ENCODE measurements around the gene PAIP2.
A peak's percentile ranks its signal among the peaks of the same experiment; 100 is the strongest.

Gene PAIP2, protein sequence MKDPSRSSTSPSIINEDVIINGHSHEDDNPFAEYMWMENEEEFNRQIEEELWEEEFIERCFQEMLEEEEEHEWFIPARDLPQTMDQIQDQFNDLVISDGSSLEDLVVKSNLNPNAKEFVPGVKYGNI

DNA sequence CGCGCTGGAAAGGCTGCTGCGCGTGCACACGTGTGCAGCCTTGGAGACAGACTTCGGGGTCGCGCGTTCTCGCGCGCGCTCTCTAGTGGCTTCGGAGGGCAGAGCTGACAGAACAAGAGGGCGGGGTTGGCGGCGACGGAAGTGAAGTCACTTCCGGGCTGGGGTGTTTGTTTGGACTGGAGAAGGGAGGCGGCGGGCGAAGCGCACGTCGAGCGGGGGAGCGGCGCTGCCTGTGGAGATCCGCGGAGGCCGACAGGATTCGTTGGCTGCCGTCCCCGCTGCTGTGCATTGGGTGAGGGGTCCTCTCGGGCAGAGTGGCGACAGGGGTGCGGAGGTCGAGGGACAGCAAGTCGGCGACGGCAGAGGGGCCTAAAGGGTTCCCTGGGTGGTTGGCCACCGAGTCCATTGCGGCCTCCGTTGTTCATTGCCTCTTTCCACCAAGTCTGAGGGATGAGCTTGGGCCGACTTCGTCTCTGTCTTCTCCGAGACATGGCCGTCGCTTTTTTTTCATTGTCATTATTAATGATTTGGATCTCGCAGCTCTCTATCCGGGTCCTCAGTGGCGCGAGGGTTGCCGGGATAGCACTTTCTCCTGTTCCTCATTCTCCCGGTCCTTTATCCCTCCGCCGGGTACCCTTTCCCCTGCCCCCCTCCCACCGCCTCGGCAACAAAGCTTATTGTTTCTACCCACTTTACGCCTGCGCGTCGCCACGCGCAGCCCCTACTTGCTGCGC, at the start of gene PAIP2:
Gene PAIP2, plus strand, starts transcription at position 166 of the 734 bp plus-strand sequence. CDS start 21,931 bp downstream, outside the sequence.
- Histone ChIP-seq H3K4me3 (ENCODE audit: low read length) (peak within 1 kb of the TSS; percentile 97), H3K4me1 (ENCODE audit: insufficient read depth, low read length) (peaks cover 11% of the 10 kb centered on the region; the same call in 1 of the 2 replicates), H3K27ac (ENCODE audit: low read length) (peak within 1 kb of the TSS; percentile 96), H3K9me3 (ENCODE audit: insufficient read depth, low read depth, low read length) (no peaks in the 10 kb centered on the region), H3K27me3 (ENCODE audit: insufficient read depth, low read length) (no peaks in the 10 kb centered on the region), H3K9ac (ENCODE audit: low read depth, low read length) (peak within 1 kb of the TSS; percentile 99), H3K36me3 (ENCODE audit: insufficient read depth, low read depth, low read length) (peaks cover 23% of the 10 kb centered on the region)

DNA sequence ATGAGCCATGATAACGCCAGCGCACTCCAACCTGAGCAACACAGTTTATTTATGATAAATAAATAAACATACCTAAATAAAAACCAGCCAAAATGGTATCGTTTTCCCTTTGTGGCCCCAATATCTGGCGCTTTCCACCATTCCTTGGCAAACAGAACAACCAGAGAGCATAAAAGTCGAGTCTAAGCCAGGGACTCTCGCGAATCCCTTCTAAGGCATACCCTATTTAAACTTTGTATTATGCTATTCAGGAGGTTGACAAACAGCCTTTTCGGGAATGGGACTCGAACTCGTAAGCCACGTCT, 48.5 kb upstream of the PAIP2 start:
- H3K9ac ChIP-seq (ENCODE audit: low read depth, low read length): peak overlapping the region; percentile 99; the same call in 1 of the 2 replicates
- H3K36me3 ChIP-seq (ENCODE audit: insufficient read depth, low read depth, low read length): peaks cover 18% of the 10 kb centered on the region
- no peak overlapping the region for H3K27ac ChIP-seq (ENCODE audit: low read length)
- H3K4me3 ChIP-seq (ENCODE audit: low read length): peak overlapping the region; percentile 96; the same call in 1 of the 2 replicates
- no peaks in the 10 kb centered on the region for H3K9me3 ChIP-seq (ENCODE audit: insufficient read depth, low read depth, low read length)
- H3K27me3 ChIP-seq (ENCODE audit: insufficient read depth, low read length): no peaks in the 10 kb centered on the region
- peaks cover 20% of the 10 kb centered on the region for H3K4me1 ChIP-seq (ENCODE audit: insufficient read depth, low read length)

DNA sequence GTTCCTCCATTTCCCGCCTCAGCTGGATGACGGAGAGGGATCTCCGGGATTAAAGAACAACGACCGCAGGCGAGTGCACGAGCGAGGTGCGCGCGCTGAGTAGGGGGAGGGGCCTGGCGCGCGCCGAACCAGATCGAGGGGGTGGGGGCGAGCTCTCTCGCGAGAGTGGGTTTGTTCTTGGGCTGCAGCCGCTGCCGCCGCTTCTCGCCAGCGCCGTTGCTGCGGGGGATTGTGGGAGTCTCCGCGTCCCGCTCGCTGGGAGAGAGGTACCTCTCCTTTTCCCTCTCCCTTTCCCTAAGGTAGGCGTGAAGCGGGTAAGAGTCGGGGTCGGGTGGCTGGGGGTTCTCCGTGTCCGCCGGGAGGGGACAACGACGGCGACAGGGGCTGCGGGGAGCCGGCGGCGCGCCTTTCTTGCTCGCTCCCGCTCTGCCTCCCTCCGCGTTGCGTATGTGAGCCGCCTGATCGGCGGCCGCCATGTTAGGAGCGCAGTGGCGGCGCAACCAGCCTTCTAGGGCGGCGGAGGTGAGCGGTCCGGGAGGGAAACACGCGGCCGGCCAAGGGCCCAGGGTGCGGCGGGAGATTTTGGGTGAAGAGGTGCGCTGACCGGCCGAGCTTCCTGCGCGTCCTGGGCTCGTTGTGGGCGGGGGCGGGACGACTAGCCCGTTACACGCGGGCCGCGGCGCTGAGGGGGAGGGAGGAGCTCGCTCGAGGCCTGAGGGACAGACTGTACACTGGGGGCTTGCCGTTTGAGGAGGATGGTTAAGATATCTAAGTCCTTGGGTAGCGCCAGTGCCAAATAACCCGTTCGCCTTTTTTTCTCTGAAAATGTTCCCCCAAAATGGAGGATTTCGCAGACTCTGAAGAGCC, 47.9 kb upstream of the PAIP2 start, which contains the start of gene MATR3:
Gene MATR3, plus strand, starts transcription at position 234 of the 867 bp plus-strand sequence. CDS start 13,676 bp downstream, outside the sequence.
- Histone ChIP-seq H3K27me3 (ENCODE audit: insufficient read depth, low read length) (no peaks in the 10 kb centered on the region), H3K4me1 (ENCODE audit: insufficient read depth, low read length) (peaks cover 26% of the 10 kb centered on the region), H3K36me3 (ENCODE audit: insufficient read depth, low read depth, low read length) (peaks cover 22% of the 10 kb centered on the region), H3K4me3 (ENCODE audit: low read length) (peak within 1 kb of the TSS; percentile 96), H3K9me3 (ENCODE audit: insufficient read depth, low read depth, low read length) (no peaks in the 10 kb centered on the region), H3K27ac (ENCODE audit: low read length) (peak within 1 kb of the TSS; percentile 80), H3K9ac (ENCODE audit: low read depth, low read length) (peak within 1 kb of the TSS; percentile 99)

DNA sequence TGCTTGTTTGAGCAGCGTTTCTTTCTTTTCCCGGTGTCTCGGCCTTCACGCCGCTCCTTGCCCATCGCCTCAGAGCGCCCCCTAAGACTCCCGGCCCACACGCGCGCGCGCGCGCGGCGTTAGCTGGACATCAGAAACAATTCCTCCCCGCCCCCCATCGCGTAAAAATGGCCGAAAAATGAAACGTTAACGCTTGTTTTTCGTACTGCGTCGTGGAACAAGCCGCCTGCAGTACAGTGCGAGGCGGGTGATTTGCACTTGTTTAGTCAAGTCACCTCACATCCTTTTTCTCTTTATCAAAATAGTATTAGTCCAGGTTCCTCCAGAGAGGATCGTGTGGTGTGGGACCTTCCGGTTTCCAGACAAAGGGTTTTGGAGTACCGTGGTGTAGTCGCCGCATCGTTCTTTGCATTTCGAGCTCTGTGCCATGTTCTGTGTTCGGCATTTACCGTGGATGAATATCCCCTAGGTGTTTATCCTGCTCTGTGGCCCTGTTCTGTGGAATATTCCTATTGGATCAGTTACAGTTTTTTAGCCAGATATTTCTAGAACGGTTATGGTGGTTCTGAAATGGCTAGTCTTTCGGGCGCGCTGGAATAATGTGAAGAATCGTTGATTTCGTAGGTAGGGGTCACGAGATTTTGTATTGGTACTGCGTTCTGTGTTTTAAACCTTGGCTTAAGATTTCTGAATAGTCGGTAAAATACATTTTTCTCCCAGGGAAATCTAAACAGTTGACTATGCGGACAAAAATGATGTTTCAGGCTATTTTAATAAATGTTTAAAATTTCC, 47.1 kb upstream of the PAIP2 start:
- Histone ChIP-seq H3K9ac (ENCODE audit: low read depth, low read length) (peak overlapping the region; percentile 99), H3K4me3 (ENCODE audit: low read length) (peak overlapping the region; percentile 96), H3K27ac (ENCODE audit: low read length) (peak overlapping the region; percentile 80), H3K9me3 (ENCODE audit: insufficient read depth, low read depth, low read length) (no peaks in the 10 kb centered on the region), H3K36me3 (ENCODE audit: insufficient read depth, low read depth, low read length) (peaks cover 30% of the 10 kb centered on the region), H3K27me3 (ENCODE audit: insufficient read depth, low read length) (no peaks in the 10 kb centered on the region), H3K4me1 (ENCODE audit: insufficient read depth, low read length) (peaks cover 31% of the 10 kb centered on the region)

DNA sequence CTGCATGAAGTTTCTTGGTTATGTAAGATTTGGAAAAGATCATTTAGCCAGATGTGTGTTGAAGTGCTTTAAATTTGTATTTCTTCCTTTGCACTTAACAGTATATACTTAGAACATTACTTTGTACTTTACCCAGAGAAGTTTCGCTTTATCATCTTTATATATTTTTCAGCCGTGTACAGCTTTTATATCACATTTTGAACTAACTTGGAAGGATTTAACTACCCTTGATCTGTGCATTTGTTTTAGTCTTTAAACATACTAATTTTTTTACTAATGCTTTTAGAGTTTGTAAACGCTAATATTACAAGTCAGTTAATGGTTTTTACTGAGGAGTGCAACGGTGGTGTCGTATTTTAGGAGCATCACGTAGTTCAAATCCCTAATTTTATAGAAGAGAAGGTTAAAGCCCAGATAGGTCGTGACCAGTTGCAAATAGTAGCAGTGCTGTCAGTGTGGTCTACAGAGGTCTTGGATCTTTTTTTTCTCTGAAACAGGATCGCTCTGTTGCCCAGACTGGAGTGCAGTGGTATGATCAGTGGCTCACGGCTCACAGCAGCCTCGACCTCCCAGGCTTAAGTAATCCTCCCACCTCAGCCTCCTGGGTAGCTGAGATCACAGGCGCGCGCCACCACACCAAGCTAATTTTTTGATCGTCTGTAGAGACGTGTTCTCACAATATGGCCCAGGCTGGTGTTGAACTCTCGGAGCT, 46.2 kb upstream of the PAIP2 start:
- Histone ChIP-seq H3K9me3 (ENCODE audit: insufficient read depth, low read depth, low read length) (no peaks in the 10 kb centered on the region), H3K4me3 (ENCODE audit: low read length) (peak overlapping the region; percentile 96), H3K36me3 (ENCODE audit: insufficient read depth, low read depth, low read length) (peaks cover 35% of the 10 kb centered on the region), H3K4me1 (ENCODE audit: insufficient read depth, low read length) (peaks cover 31% of the 10 kb centered on the region), H3K27ac (ENCODE audit: low read length) (no peak overlapping the region), H3K9ac (ENCODE audit: low read depth, low read length) (peak overlapping the region; percentile 99), H3K27me3 (ENCODE audit: insufficient read depth, low read length) (no peaks in the 10 kb centered on the region)

DNA sequence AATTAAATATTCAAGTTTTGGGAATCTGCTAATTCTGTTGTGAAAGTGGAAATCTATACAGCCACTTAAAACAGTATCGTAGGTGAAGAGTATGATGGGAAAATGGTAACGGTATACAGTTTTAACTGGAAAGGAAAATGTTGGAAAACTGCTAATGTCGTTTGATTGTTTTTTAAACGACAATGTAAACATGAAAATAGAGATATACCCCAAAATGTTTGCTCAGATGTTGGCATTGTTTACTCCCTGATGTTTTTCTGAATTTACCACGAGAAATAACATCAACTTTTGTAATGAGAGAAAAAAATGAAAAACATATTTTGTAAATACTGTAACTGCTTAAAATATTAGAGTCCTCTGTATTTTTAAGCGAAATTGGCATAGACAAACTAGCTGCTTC, 45.5 kb upstream of the PAIP2 start:
- Histone ChIP-seq H3K4me3 (ENCODE audit: low read length) (peak overlapping the region; percentile 96), H3K27ac (ENCODE audit: low read length) (no peak overlapping the region), H3K9ac (ENCODE audit: low read depth, low read length) (peak overlapping the region; percentile 57; the same call in 1 of the 2 replicates)

DNA sequence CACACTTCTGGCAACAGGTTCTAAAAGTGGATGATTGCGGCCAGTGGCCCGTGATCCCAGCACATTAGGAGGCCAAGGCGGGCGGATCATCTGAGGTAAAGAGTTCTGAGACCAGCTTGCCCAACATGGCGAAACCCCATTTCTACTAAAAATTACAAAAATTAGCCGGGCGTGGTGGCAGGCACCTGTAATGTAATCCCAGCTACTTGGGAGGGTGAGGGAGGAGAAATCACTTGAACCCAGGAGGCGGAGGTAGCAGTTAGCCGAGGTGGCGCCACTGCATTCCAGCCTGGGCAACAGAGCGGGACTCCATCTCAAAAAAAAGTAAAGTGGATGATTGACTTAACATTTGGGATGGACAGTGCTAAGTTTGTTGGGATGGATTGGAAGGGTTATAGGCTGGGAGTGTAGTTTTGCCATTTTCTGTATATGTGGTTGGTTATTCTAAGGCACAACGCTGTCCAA, 44.8 kb upstream of the PAIP2 start:
- H3K27me3 ChIP-seq (ENCODE audit: insufficient read depth, low read length): no peaks in the 10 kb centered on the region
- no peaks in the 10 kb centered on the region for H3K9me3 ChIP-seq (ENCODE audit: insufficient read depth, low read depth, low read length)
- H3K36me3 ChIP-seq (ENCODE audit: insufficient read depth, low read depth, low read length): peaks cover 34% of the 10 kb centered on the region; the same call in 1 of the 2 replicates
- H3K9ac ChIP-seq (ENCODE audit: low read depth, low read length): no peak overlapping the region; the same call in 1 of the 2 replicates
- H3K4me1 ChIP-seq (ENCODE audit: insufficient read depth, low read length): peaks cover 33% of the 10 kb centered on the region
- H3K27ac ChIP-seq (ENCODE audit: low read length): no peak overlapping the region
- H3K4me3 ChIP-seq (ENCODE audit: low read length): peak overlapping the region; percentile 96

More for the DNA sequence above, 45.5 kb upstream of the PAIP2 start:
- no peaks in the 10 kb centered on the region for H3K9me3 ChIP-seq (ENCODE audit: insufficient read depth, low read depth, low read length)
- H3K4me1 ChIP-seq (ENCODE audit: insufficient read depth, low read length): peaks cover 31% of the 10 kb centered on the region
- no peaks in the 10 kb centered on the region for H3K27me3 ChIP-seq (ENCODE audit: insufficient read depth, low read length)
- peaks cover 30% of the 10 kb centered on the region for H3K36me3 ChIP-seq (ENCODE audit: insufficient read depth, low read depth, low read length)

DNA sequence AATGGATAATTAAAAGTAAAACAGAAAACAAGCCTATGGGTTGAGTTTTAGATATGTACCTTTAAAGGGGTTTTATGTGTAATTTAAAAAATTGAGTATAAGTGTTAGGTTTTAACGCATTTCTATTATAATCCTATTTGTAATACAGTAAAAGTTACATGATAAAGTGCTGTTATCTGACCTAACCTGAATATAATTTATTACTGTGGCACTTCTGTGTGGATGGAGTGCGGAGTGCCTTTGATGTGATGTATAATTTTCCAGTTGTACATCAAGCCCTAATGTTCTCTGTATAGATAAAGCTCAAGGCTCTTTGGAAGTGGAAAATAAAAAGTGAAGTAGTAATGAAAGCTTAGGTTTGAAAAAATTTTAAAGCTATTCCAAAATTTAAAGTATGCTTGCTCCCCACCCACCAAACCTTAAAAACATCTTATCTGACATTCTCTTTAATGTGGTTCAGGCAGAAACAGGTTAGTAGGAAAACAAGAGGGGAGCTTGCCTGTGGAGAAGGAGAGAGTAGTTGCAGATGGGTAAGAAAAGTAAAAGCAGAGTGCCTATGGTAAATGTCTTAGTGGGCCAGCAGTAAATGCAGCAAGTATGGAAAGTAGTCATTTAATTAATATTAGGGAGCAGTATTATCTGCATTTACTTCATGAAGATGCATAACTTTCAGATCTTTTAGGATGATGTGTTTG, 44.1 kb upstream of the PAIP2 start:
- Histone ChIP-seq H3K9ac (ENCODE audit: low read depth, low read length) (peak overlapping the region; percentile 4; the same call in 1 of the 2 replicates), H3K9me3 (ENCODE audit: insufficient read depth, low read depth, low read length) (no peaks in the 10 kb centered on the region), H3K4me1 (ENCODE audit: insufficient read depth, low read length) (peaks cover 34% of the 10 kb centered on the region), H3K27ac (ENCODE audit: low read length) (no peak overlapping the region), H3K27me3 (ENCODE audit: insufficient read depth, low read length) (no peaks in the 10 kb centered on the region), H3K36me3 (ENCODE audit: insufficient read depth, low read depth, low read length) (peaks cover 41% of the 10 kb centered on the region; the same call in 1 of the 2 replicates), H3K4me3 (ENCODE audit: low read length) (peak overlapping the region; percentile 96)

DNA sequence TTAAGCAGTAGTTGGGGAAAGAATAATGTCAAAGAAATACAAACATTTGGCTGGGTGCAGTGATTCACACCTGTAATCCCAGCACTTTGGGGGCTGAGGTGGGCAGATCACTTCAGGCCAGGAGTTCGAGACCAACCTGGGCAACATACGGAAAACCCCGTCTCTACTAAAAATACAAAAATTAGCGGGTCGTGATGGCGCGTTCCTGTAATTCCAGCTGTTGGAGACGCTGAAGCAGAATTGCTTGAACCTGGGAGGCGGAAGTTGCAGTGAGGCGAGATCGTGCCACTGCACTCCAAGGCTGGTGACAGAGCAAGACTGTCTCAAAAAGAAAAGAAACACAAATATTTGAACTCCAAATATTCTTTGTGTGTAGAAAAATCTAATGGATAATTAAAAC, 43.4 kb upstream of the PAIP2 start:
- H3K27me3 ChIP-seq (ENCODE audit: insufficient read depth, low read length): no peaks in the 10 kb centered on the region

DNA sequence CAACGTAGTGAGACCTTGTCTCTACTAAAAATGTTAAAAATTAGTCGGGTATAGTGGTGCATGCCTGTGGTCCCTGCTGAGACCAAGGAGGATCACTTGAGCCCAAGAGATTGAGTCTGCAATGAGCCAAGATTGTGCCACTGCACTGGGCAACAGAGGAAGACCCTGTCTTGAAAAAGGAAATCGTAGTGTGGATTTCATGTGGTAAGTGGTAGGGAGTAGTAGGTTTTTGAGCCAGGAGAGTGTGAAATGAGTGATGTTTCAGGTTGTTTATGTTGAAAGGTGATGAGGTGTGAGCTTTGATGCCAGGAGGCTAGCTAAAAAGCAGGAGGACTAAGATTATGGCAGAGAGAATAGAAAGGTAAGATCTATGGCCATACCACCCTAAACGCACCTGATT, 42.2 kb upstream of the PAIP2 start:
- no peaks in the 10 kb centered on the region for H3K27me3 ChIP-seq (ENCODE audit: insufficient read depth, low read length)
- H3K4me1 ChIP-seq (ENCODE audit: insufficient read depth, low read length): peaks cover 37% of the 10 kb centered on the region
- H3K36me3 ChIP-seq (ENCODE audit: insufficient read depth, low read depth, low read length): peaks cover 40% of the 10 kb centered on the region; the same call in 1 of the 2 replicates
- no peaks in the 10 kb centered on the region for H3K9me3 ChIP-seq (ENCODE audit: insufficient read depth, low read depth, low read length)
- H3K27ac ChIP-seq (ENCODE audit: low read length): no peak overlapping the region
- H3K9ac ChIP-seq (ENCODE audit: low read depth, low read length): peak overlapping the region; percentile 26; the same call in 1 of the 2 replicates
- H3K4me3 ChIP-seq (ENCODE audit: low read length): no peak overlapping the region

More for the DNA sequence above, 43.4 kb upstream of the PAIP2 start:
- Histone ChIP-seq H3K4me1 (ENCODE audit: insufficient read depth, low read length) (peaks cover 34% of the 10 kb centered on the region), H3K36me3 (ENCODE audit: insufficient read depth, low read depth, low read length) (peaks cover 42% of the 10 kb centered on the region; the same call in 1 of the 2 replicates), H3K9me3 (ENCODE audit: insufficient read depth, low read depth, low read length) (no peaks in the 10 kb centered on the region), H3K4me3 (ENCODE audit: low read length) (peak overlapping the region; percentile 96; the same call in 1 of the 2 replicates), H3K27ac (ENCODE audit: low read length) (no peak overlapping the region), H3K9ac (ENCODE audit: low read depth, low read length) (peak overlapping the region; percentile 26; the same call in 1 of the 2 replicates)
